Lower leg skin (tissue), 3 donors: Measurements from ENCODE around the gene TTLL4.

ENCODE experiments used
- CTCF ChIP-seq, 3 donors: fragments of 450-650 bp; IDR thresholded peaks; one replicate each; pipeline ENCODE4 v1.5.1; 2016; ENCODE audit warnings: antibody characterized with exemption in 3 of 3, mild to moderate bottlenecking in 3 of 3, moderate library complexity in 2 of 3
- POLR2A ChIP-seq, 2 donors: fragments of 450-650 bp; IDR thresholded peaks; one replicate each; pipeline ENCODE4 v1.6.1; 2016 to 2017; ENCODE audit warnings: antibody characterized with exemption in 2 of 2, mild to moderate bottlenecking in 1 of 2, moderate library complexity in 1 of 2

DNA sequence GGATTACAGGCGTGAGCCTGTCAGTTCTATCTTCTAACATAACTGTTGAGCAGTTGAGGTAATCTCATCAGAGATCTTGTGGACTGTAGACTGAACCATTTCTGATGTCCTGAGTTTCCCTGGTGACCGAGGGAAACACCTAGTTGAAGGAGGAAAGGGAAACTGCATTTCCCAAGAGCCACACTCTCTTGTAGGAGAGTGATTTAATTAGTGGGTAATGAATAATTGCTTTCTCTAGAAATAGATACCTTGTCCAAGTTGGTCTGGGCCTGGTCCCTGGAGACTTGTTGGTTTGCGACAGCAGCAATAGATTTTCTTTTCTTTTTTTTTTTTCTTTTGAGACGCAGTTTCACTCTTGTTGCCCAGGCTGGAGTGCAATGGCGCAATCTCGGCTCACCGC, 7.4 kb downstream of the TTLL4 start:
- no peak for TF ChIP-seq CTCF (IDR thresholded peaks at IDR 0.05)
- no peak for TF ChIP-seq POLR2A (IDR thresholded peaks at IDR 0.05)
